Measurements from ENCODE around the gene ADAMTSL3. TPM values are rescaled to one million over a fixed set of nuclear protein-coding genes. Genes with fewer than 3 reads are reported as not detected.

Gene ADAMTSL3
- total RNA-seq, 1 donor from 2014 or later = 11.5 TPM

GRCh38 chr15:83843471-83843871 is 189.5 kb downstream of the ADAMTSL3 start:
- DNase-seq (ENCODE audit: missing footprints) = no peak
- intact Hi-C loops (cut with DNase I) = loop anchor here (5.0 to 10.0 kb wide), 2 partner anchors 96 to 189 kb away; partner anchors contain the start of gene ADAMTSL3
- peak; percentile 74 for ATAC-seq

- intact Hi-C loops (cut with DNase I) = loop anchor here (5.0 to 10.0 kb wide), 2 partner anchors 97 to 190 kb away; partner anchors contain the start of gene ADAMTSL3
- DNase-seq (ENCODE audit: missing footprints) = no peak
- ATAC-seq = no peak
Measured at GRCh38 chr15:83844742-83845141, 190.8 kb downstream of the ADAMTSL3 start.

- intact Hi-C loops (cut with DNase I) = loop anchor here (10.0 kb wide), 1 partner anchor 190 kb away; the partner anchor contains the start of gene ADAMTSL3
- peak; percentile 77 for ATAC-seq
- DNase-seq (ENCODE audit: missing footprints) = no peak
Measured at GRCh38 chr15:83845230-83845629, 191.3 kb downstream of the ADAMTSL3 start.

- DNase-seq (ENCODE audit: missing footprints) (no peak), ATAC-seq (peak; percentile 42)
- intact Hi-C loops (cut with DNase I) = loop anchor here (10.0 kb wide), 1 partner anchor 192 kb away; the partner anchor contains the start of gene ADAMTSL3
Measured at GRCh38 chr15:83846847-83847246, 192.9 kb downstream of the ADAMTSL3 start.

- DNase-seq (ENCODE audit: missing footprints) = no peak
- intact Hi-C loops (cut with DNase I) = loop anchor here (10.0 kb wide), 1 partner anchor 194 kb away; the partner anchor contains the start of gene ADAMTSL3
Measured at GRCh38 chr15:83848315-83849050, 194.6 kb downstream of the ADAMTSL3 start.

GRCh38 chr15:83850015-83850414 is 196.1 kb downstream of the ADAMTSL3 start:
- DNase-seq (ENCODE audit: missing footprints) (no peak), ATAC-seq (no peak)
- intact Hi-C loops (cut with DNase I) = no loop called here

More at GRCh38 chr15:83848315-83849050, 194.6 kb downstream of the ADAMTSL3 start:
- ATAC-seq = peak; percentile 48

- DNase-seq (ENCODE audit: missing footprints) (no peak), ATAC-seq (no peak)
- intact Hi-C loops (cut with DNase I) = no loop called here
Measured at GRCh38 chr15:83850501-83851245, 196.8 kb downstream of the ADAMTSL3 start.

GRCh38 chr15:83853232-83853631 is 199.3 kb downstream of the ADAMTSL3 start:
- intact Hi-C loops (cut with DNase I) = no loop called here
- no peak for DNase-seq (ENCODE audit: missing footprints)
- ATAC-seq = no peak

- ATAC-seq (no peak), DNase-seq (ENCODE audit: missing footprints) (no peak)
- intact Hi-C loops (cut with DNase I) = no loop called here
Measured at GRCh38 chr15:83854321-83854720, 200.4 kb downstream of the ADAMTSL3 start.

- DNase-seq (ENCODE audit: missing footprints) = no peak
- ATAC-seq = peak; percentile 92
- intact Hi-C loops (cut with DNase I) = no loop called here
Measured at GRCh38 chr15:83854950-83855707, 201.2 kb downstream of the ADAMTSL3 start.

GRCh38 chr15:83855956-83856355 is 202.0 kb downstream of the ADAMTSL3 start:
- intact Hi-C loops (cut with DNase I) = no loop called here
- ATAC-seq (no peak), DNase-seq (ENCODE audit: missing footprints) (no peak)

- intact Hi-C loops (cut with DNase I) = no loop called here
- no peak for ATAC-seq
- no peak for DNase-seq (ENCODE audit: missing footprints)
Measured at GRCh38 chr15:83858820-83859505, 205.0 kb downstream of the ADAMTSL3 start.

- ATAC-seq (no peak), DNase-seq (ENCODE audit: missing footprints) (no peak)
- intact Hi-C loops (cut with DNase I) = no loop called here
Measured at GRCh38 chr15:83866692-83867091, 212.8 kb downstream of the ADAMTSL3 start.

GRCh38 chr15:83869341-83869740 is 215.4 kb downstream of the ADAMTSL3 start:
- ATAC-seq (peak; percentile 92), DNase-seq (ENCODE audit: missing footprints) (no peak)
- intact Hi-C loops (cut with DNase I) = no loop called here

- peak; percentile 62 for ATAC-seq
- no peak for DNase-seq (ENCODE audit: missing footprints)
- intact Hi-C loops (cut with DNase I) = no loop called here
Measured at GRCh38 chr15:83871808-83872559, 218.1 kb downstream of the ADAMTSL3 start.

- intact Hi-C loops (cut with DNase I) = no loop called here
- no peak for DNase-seq (ENCODE audit: missing footprints)
- no peak for ATAC-seq
Measured at GRCh38 chr15:83873966-83874365, 220.0 kb downstream of the ADAMTSL3 start.

- ATAC-seq (no peak), DNase-seq (ENCODE audit: missing footprints) (no peak)
- intact Hi-C loops (cut with DNase I) = no loop called here
Measured at GRCh38 chr15:83880529-83880928, 226.6 kb downstream of the ADAMTSL3 start.

GRCh38 chr15:83881156-83881555 is 227.2 kb downstream of the ADAMTSL3 start:
- no peak for DNase-seq (ENCODE audit: missing footprints)
- intact Hi-C loops (cut with DNase I) = no loop called here
- no peak for ATAC-seq
